GM19463 (cell line): ENCODE measurements around the gene GATB.

Experiments used
- ATAC-seq: cut with Tn5 transposase; IDR thresholded peaks from one replicate; pipeline ENCODE4 v1.9.1; 2021; ENCODE audit warnings: mild to moderate bottlenecking, moderate library complexity; ENCODE audit not compliant: unreplicated experiment

The GATB gene

GRCh38 chr4:151703401-151703800 is 57.4 kb downstream of the GATB start:
- no peak for ATAC-seq

GRCh38 chr4:151702256-151702655 is 58.6 kb downstream of the GATB start:
- ATAC-seq: no peak

GRCh38 chr4:151700566-151701316 is 60.1 kb downstream of the GATB start:
- no peak for ATAC-seq

GRCh38 chr4:151698213-151698612 is 62.6 kb downstream of the GATB start:
- no peak for ATAC-seq

- no peak for ATAC-seq
These were observed 65.7 kb downstream of the GATB start for GRCh38 chr4:151694961-151695720.

- ATAC-seq: no peak
These were observed 67.8 kb downstream of the GATB start for GRCh38 chr4:151692821-151693673.

- ATAC-seq: no peak
These were observed 68.4 kb downstream of the GATB start for GRCh38 chr4:151692443-151692782.

- ATAC-seq: no peak
These were observed 69.0 kb downstream of the GATB start for GRCh38 chr4:151691639-151692442.

- no peak for ATAC-seq
These were observed 69.9 kb downstream of the GATB start for GRCh38 chr4:151690876-151691275.

- no peak for ATAC-seq
These were observed 70.5 kb downstream of the GATB start for GRCh38 chr4:151690164-151690870.

- no peak for ATAC-seq
These were observed 71.4 kb downstream of the GATB start for GRCh38 chr4:151689211-151689991.

GRCh38 chr4:151688785-151689043 is 72.1 kb downstream of the GATB start:
- no peak for ATAC-seq

- ATAC-seq: no peak
These were observed 72.6 kb downstream of the GATB start for GRCh38 chr4:151688003-151688784.

GRCh38 chr4:151687021-151687640 is 73.7 kb downstream of the GATB start:
- ATAC-seq: no peak

- ATAC-seq: no peak
These were observed 75.5 kb downstream of the GATB start for GRCh38 chr4:151685303-151685702.

- no peak for ATAC-seq
These were observed 79.7 kb downstream of the GATB start for GRCh38 chr4:151681085-151681484.

GRCh38 chr4:151679231-151679630 is 81.6 kb downstream of the GATB start:
- no peak for ATAC-seq
